WTC11 (cell line): ENCODE results near the gene ARHGAP15.

ENCODE experiments used
- CREB1 ChIP-seq: sonication (generic); formaldehyde crosslinking; IDR thresholded peaks from 2 replicates; pipeline ENCODE4 v1.8.0; 2023; ENCODE audit warnings: mild to moderate bottlenecking, missing genetic modification reagents
- ETV6 ChIP-seq: sonication (generic); formaldehyde crosslinking; IDR thresholded peaks from 2 replicates; pipeline ENCODE4 v1.8.1; 2022; ENCODE audit warnings: mild to moderate bottlenecking, missing genetic modification reagents
- RELA ChIP-seq: sonication (generic); formaldehyde crosslinking; IDR thresholded peaks from 2 replicates; pipeline ENCODE4 v1.8.1; 2022; ENCODE audit warnings: missing genetic modification reagents, mild to moderate bottlenecking, borderline replicate concordance
- SMAD4 ChIP-seq: sonication (generic); formaldehyde crosslinking; IDR thresholded peaks from 2 replicates; pipeline ENCODE4 v1.8.0; 2022; ENCODE audit warnings: mild to moderate bottlenecking, missing genetic modification reagents
- SP1 ChIP-seq: sonication (generic); formaldehyde crosslinking; conservative IDR thresholded peaks from 2 replicates; pipeline ENCODE4 v1.8.1; 2022; ENCODE audit warnings: missing genetic modification reagents
- ZNF138 ChIP-seq: sonication (generic); formaldehyde crosslinking; conservative IDR thresholded peaks from 2 replicates; pipeline ENCODE4 v1.8.1; 2022; ENCODE audit warnings: mild to moderate bottlenecking, moderate library complexity, missing genetic modification reagents
- TF ChIP-seq, protein P1 (sequence below): sonication (generic); formaldehyde crosslinking; IDR thresholded peaks from 2 replicates; pipeline ENCODE4 v1.8.1; 2023; ENCODE audit warnings: mild to moderate bottlenecking, missing genetic modification reagents, borderline replicate concordance
- TF ChIP-seq, protein P2 (sequence below): fragments of 200-600 bp; IDR thresholded peaks from 2 replicates; pipeline ENCODE4 v1.8.0; 2022; ENCODE audit warnings: antibody characterized with exemption
- TF ChIP-seq, protein P3 (sequence below): sonication (generic); formaldehyde crosslinking; IDR thresholded peaks from 2 replicates; pipeline ENCODE4 v1.8.1; 2022; ENCODE audit warnings: low read depth, mild to moderate bottlenecking, moderate library complexity, missing genetic modification reagents, borderline replicate concordance
- TF ChIP-seq, protein P4 (sequence below): sonication (generic); formaldehyde crosslinking; IDR thresholded peaks from 2 replicates; pipeline ENCODE4 v1.8.1; 2022; ENCODE audit warnings: mild to moderate bottlenecking, missing genetic modification reagents, moderate library complexity, borderline replicate concordance
- TF ChIP-seq, protein P5 (sequence below): sonication (generic); formaldehyde crosslinking; IDR thresholded peaks from 2 replicates; pipeline ENCODE4 v1.8.0; 2022; ENCODE audit warnings: mild to moderate bottlenecking, missing genetic modification reagents
- TF ChIP-seq, protein P6 (sequence below): sonication (generic); formaldehyde crosslinking; IDR thresholded peaks from 2 replicates; pipeline ENCODE4 v1.8.1; 2023; ENCODE audit warnings: mild to moderate bottlenecking, missing genetic modification reagents, moderate library complexity

DNA sequence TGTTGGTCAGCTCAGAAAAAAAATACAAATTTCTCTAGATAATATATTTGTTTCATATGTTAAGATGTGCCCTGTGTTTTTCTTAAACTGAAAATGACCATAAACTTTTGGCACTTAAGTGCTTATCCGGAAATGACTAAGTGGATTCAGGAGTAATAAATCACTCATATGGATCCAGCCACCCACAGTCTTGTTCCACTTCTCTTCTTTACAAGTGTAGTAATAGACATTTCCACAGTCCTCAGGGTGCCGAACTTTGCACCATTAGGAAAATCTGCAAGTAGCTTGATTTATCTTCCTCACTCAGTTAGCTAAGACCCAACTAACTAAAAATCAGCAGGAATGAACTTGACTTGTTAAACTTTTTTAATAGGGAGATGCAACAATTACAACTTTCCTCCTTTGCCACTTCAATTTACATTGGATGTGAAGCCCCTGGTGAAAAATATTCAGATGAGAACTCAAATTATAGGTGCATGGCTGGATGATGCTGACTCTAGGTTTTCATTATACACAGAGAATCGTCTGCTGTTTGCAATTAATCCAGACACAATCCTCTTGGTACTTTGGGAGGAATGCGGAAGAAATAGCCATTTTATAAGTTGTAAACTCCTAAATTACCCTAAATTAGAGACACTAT, 322.5 kb downstream of the ARHGAP15 start:
- TF ChIP-seq, protein P1, sequence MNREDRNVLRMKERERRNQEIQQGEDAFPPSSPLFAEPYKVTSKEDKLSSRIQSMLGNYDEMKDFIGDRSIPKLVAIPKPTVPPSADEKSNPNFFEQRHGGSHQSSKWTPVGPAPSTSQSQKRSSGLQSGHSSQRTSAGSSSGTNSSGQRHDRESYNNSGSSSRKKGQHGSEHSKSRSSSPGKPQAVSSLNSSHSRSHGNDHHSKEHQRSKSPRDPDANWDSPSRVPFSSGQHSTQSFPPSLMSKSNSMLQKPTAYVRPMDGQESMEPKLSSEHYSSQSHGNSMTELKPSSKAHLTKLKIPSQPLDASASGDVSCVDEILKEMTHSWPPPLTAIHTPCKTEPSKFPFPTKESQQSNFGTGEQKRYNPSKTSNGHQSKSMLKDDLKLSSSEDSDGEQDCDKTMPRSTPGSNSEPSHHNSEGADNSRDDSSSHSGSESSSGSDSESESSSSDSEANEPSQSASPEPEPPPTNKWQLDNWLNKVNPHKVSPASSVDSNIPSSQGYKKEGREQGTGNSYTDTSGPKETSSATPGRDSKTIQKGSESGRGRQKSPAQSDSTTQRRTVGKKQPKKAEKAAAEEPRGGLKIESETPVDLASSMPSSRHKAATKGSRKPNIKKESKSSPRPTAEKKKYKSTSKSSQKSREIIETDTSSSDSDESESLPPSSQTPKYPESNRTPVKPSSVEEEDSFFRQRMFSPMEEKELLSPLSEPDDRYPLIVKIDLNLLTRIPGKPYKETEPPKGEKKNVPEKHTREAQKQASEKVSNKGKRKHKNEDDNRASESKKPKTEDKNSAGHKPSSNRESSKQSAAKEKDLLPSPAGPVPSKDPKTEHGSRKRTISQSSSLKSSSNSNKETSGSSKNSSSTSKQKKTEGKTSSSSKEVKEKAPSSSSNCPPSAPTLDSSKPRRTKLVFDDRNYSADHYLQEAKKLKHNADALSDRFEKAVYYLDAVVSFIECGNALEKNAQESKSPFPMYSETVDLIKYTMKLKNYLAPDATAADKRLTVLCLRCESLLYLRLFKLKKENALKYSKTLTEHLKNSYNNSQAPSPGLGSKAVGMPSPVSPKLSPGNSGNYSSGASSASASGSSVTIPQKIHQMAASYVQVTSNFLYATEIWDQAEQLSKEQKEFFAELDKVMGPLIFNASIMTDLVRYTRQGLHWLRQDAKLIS = no peak
- TF ChIP-seq, protein P2, sequence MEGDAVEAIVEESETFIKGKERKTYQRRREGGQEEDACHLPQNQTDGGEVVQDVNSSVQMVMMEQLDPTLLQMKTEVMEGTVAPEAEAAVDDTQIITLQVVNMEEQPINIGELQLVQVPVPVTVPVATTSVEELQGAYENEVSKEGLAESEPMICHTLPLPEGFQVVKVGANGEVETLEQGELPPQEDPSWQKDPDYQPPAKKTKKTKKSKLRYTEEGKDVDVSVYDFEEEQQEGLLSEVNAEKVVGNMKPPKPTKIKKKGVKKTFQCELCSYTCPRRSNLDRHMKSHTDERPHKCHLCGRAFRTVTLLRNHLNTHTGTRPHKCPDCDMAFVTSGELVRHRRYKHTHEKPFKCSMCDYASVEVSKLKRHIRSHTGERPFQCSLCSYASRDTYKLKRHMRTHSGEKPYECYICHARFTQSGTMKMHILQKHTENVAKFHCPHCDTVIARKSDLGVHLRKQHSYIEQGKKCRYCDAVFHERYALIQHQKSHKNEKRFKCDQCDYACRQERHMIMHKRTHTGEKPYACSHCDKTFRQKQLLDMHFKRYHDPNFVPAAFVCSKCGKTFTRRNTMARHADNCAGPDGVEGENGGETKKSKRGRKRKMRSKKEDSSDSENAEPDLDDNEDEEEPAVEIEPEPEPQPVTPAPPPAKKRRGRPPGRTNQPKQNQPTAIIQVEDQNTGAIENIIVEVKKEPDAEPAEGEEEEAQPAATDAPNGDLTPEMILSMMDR = no peak
- TF ChIP-seq ETV6 (CRISPR knock-in tag) (no peak), SMAD4 (CRISPR knock-in tag) (no peak), RELA (CRISPR knock-in tag) (no peak), SP1 (CRISPR knock-in tag) (no peak), CREB1 (no peak), ZNF138 (CRISPR knock-in tag) (no peak)
- TF ChIP-seq, protein P3, sequence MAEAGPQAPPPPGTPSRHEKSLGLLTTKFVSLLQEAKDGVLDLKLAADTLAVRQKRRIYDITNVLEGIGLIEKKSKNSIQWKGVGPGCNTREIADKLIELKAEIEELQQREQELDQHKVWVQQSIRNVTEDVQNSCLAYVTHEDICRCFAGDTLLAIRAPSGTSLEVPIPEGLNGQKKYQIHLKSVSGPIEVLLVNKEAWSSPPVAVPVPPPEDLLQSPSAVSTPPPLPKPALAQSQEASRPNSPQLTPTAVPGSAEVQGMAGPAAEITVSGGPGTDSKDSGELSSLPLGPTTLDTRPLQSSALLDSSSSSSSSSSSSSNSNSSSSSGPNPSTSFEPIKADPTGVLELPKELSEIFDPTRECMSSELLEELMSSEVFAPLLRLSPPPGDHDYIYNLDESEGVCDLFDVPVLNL (CRISPR knock-in tag) = no peak
- TF ChIP-seq, protein P4, sequence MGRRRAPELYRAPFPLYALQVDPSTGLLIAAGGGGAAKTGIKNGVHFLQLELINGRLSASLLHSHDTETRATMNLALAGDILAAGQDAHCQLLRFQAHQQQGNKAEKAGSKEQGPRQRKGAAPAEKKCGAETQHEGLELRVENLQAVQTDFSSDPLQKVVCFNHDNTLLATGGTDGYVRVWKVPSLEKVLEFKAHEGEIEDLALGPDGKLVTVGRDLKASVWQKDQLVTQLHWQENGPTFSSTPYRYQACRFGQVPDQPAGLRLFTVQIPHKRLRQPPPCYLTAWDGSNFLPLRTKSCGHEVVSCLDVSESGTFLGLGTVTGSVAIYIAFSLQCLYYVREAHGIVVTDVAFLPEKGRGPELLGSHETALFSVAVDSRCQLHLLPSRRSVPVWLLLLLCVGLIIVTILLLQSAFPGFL (CRISPR knock-in tag) = no peak
- TF ChIP-seq, protein P5, sequence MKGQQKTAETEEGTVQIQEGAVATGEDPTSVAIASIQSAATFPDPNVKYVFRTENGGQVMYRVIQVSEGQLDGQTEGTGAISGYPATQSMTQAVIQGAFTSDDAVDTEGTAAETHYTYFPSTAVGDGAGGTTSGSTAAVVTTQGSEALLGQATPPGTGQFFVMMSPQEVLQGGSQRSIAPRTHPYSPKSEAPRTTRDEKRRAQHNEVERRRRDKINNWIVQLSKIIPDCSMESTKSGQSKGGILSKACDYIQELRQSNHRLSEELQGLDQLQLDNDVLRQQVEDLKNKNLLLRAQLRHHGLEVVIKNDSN = no peak
- TF ChIP-seq, protein P6, sequence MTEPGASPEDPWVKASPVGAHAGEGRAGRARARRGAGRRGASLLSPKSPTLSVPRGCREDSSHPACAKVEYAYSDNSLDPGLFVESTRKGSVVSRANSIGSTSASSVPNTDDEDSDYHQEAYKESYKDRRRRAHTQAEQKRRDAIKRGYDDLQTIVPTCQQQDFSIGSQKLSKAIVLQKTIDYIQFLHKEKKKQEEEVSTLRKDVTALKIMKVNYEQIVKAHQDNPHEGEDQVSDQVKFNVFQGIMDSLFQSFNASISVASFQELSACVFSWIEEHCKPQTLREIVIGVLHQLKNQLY (CRISPR knock-in tag) = no peak
